Activated CD4-positive, alpha-beta T cell treated with anti-CD3 and anti-CD28 coated beads, Interleukin-2, amount 50 U/mL, for 4 hours (primary cell): ENCODE data around the gene OR13G1.
"Not testable (repeated sequence)": the region's sequence is repeated elsewhere in the genome, so short reads cannot be mapped to it uniquely, and the experiment has no call there.

Experiments used
- DNase-seq, 2 experiments: peaks; one replicate each; pipeline ENCODE4 v3.0.0-alpha.2; 2020

OR13G1 gene

GRCh38 chr1:247679639-247680038 is at the start of gene OR13G1:
Gene OR13G1, minus strand, starts transcription at chr1:247679739. Its CDS starts 6,698 bp downstream, at chr1:247673041.
- no peak for DNase-seq

DNA sequence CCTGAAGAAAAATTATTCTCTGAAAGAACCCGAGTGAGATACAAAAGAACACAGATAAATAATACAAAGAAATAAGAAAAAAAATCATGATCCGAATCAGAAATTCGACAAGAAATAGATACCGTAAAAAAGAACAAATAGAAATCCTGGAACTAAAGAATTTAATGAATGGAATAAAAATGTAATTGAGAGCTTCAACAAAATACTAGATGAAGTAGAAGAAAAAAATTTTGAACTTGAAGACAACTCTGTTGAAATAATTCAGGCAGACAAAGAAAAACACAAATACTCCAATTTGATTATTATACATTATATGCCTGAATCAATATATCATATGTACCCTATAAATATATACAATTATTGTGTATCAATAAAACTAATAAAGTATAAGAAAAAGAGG is 41.7 kb upstream of the OR13G1 start:
- no peak for DNase-seq

DNA sequence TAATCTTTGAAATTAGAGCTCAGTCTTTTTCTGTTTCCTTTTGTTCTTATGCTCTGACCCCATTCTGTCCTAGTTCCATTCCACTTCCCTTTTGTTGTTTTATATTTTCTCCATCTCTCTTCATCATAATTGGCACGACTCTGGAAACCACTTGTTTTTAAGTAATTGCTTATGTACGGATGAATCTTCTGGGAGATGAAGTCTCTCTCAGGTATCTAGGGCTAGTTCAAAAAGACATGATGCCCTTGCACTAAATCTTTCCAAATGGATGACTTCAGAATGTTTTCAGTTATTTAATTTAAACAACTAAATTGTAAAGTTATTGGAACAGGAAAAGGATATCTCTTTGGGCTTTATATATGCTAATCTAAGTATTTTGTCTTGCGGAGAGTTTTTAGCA is 37.0 kb upstream of the OR13G1 start, which contains the start of gene OR6F1:
OR6F1 (minus strand) TSS at position 101 of the 400 bp plus-strand sequence. CDS start 3,891 bp downstream, outside the sequence.
- DNase-seq, result no peak

GRCh38 chr1:247713753-247714152 is 34.2 kb upstream of the OR13G1 start:
- DNase-seq, result no peak

GRCh38 chr1:247710681-247711080 is 31.1 kb upstream of the OR13G1 start:
- DNase-seq, result not testable (repeated sequence)

DNA sequence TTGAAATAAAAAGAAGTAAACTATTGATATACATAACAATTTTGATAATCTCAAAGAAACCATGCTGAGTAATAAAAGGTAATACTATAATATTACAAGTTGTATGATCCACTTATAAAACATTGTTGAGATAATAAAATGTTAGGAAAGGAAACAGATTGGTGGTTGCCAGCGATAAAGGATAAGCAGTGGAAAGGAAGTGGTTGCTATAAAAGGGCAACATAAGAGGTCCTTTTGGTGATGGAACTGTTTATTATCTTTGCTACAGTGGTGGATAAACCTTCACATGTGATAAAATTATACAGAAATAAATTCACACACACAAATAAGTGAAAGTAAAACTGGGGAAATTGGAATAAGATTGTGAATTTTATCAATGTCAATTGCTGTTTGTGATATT is 21.8 kb upstream of the OR13G1 start:
- no peak for DNase-seq

- no peak for DNase-seq
These were observed 1.9 kb upstream of the OR13G1 start for GRCh38 chr1:247681288-247681897.

DNA sequence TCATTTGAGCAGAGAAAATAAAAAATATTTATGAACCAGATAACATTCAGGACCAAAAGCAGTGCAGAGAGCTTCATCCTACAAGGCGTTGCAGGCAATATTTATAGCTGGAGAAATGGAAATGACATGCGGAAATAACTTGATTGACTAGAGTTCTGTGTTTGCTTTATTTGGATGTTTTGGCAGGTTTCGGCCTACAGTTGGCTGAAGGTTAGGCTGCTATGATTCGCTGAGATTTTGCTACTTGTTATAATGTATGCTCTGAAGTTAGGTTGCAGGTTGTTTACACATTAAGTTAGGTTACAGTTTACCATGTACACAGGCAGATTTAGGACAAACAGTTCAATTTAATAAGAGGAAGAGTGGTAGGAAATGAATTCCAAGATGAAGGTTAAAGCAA is 632 bp upstream of the OR13G1 start:
- no peak for DNase-seq

- no peak for DNase-seq
These were observed 10.3 kb downstream of the OR13G1 start for GRCh38 chr1:247669225-247669624.

DNA sequence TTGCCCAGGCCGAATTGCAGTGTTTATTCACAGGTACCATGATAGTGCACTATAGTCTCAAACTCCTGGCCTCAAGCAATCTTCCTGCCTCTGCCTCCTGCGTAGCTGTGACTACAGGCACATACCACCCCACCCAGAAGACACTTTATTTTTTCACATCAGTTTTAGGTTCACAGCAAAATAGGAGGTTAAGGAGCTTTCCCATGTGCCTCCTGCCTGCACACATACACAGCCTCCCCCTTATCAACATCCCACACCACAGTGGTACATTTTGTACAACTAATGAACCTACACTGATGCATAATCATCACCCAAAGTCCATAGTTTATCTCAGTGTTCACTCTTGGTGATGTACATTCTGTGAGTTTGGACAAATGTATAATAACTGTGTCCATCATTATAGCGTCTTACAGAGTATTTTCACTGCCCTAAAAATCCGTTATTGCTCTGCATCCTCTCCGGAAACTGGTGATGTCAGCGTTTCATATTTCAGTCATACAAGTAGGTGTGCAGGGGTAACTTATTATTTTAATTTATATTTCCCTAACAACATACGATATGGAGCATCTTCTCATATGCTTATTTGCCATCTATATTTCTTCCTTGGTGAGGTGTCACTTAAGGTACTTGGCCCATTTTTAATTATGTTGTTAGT is 23.2 kb downstream of the OR13G1 start:
- no peak for DNase-seq

- no peak for DNase-seq
These were observed 26.5 kb downstream of the OR13G1 start for GRCh38 chr1:247653040-247653439.

- DNase-seq, result no peak
These were observed 31.7 kb downstream of the OR13G1 start for GRCh38 chr1:247647864-247648263.

DNA sequence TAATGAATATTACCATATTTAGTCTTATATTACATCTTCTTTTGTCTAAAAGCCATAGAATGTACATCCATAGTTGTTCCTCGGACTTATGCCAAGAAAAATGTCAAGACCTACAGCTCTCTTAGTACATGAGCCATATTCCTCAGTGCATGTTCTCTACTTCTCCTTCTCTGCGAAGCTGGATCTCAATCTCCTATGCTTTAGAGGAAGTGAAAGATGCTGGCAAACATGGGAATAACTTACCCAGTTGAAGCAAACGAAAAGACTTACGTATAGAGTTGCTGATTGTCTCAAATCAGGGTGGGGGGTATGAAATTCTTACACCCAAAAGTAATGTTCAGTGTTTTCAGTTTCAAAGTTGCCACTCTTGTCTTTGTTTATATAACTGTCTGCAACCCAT is 32.7 kb downstream of the OR13G1 start:
- DNase-seq, result no peak

- DNase-seq, result no peak
These were observed 36.8 kb downstream of the OR13G1 start for GRCh38 chr1:247642742-247643141.

DNA sequence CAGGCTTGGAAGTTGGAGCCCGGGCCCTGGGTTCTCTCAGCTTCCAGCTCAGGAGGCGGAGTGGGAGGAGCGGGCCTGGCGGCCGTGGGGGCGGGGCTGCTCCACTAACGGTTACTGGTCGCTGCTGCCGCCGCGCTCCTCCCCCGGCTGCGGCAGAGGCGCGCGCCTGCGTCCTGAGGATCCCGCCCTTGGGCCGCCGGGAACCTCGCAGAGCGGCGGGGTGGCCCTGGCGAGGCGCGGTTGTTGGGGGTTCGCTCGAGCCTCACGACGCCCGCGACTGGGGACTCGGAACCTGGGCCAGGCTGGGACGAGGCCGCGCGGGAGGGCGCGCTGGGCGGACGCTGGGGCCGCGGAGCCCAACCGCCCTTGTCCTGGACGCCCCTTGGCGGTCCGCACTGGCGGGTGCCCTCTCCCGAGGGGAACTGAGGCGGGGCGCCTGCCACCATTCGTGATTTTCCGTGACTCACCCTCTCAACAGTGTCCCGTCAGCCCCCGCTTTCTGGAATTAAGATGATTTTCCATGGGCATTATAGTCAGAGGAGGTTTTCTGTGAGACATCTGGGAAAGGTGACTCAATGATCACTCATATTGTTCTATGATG is 40.1 kb downstream of the OR13G1 start:
- no peak for DNase-seq

DNA sequence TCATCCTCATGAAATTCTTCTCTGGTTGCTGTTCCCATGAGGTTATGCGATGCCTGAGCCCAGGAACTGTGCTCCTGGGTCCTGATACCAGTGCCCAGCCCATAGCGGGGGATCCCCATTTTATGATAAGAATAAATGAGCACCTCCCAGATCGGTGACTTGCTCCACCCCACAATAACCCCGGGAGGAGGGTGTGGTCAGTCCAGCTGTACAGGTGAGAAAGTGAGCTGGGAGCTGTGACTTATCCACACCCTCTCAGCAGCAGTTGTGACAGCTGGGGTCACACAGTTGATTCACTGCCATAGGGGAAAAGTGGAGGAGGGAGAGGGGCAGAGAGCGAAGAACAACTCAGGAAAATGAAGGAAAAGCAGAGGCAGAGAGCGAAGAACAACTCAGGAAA is 40.8 kb downstream of the OR13G1 start:
- no peak for DNase-seq

GRCh38 chr1:247638011-247638410 is 41.5 kb downstream of the OR13G1 start:
- DNase-seq, result no peak

GRCh38 chr1:247627951-247628350 is 51.6 kb downstream of the OR13G1 start:
- no peak for DNase-seq
